Daoy (cell line): Measurements from ENCODE around the gene AMH. TPM values are rescaled to one million over a fixed set of nuclear protein-coding genes. Genes with fewer than 3 reads are reported as not detected.

Experiments used
- DNase-seq: peaks from one replicate; pipeline ENCODE4 v3.0.0-alpha.2; 2015; ENCODE audit warnings: low read depth
- total RNA-seq: library from RNA; depleted of rRNA; stranded (reverse); fragments of >200 nt; shearing (Covaris generic); gene quantifications from 2 replicates; pipeline ENCODE4 v1.2.3, GENCODE V29; 2014

The AMH gene
- total RNA-seq, 1 experiment from 2014 or later, result 0.51 TPM

DNA sequence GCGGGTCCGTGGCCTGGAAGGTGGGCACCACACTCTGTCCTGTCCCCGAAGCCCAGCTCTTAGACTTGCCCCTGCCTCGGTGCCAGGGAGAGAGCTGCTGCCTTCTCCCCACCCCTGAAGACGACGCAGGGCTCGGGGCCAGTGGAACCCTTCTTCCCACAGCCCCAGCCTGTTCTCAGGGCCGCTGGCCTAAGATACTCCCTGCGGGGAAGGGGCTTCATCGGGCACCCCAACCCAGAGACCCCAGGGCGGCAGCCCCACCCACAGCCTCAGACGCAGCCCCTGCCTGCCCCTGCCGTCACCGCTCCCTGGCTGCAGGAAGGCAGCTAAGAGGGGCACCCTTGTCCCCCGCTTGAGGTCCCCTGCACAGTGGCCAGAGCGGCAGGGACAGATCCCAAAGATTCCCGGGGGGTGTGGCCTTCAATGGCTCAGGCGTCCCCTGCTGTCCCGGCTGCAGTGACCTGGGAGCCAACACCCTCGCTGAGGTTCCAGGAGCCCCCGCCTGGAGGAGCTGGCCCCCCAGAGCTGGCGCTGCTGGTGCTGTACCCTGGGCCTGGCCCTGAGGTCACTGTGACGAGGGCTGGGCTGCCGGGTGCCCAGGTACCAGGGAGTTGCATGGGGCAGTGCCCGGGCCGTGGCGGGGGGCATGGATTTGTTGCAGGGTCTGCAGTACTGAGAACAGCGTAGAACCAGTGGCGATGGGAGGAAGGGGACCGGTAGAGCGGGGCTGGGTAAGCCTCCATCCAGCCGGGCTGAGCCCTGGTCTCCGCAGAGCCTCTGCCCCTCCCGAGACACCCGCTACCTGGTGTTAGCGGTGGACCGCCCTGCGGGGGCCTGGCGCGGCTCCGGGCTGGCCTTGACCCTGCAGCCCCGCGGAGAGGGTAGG, 1.0 kb downstream of the AMH start:
- DNase-seq, result peak; percentile 48

DNA sequence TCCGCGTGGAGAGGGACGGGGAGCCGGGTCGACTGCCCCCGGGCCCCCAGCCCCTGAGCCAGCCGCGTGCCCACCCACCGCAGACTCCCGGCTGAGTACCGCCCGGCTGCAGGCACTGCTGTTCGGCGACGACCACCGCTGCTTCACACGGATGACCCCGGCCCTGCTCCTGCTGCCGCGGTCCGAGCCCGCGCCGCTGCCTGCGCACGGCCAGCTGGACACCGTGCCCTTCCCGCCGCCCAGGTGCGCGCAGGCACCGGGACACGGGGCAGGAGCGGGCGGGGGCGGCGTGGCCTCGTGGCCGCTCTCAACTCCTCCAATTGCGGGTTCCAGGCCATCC, 1.6 kb downstream of the AMH start:
- peak; percentile 23 for DNase-seq

DNA sequence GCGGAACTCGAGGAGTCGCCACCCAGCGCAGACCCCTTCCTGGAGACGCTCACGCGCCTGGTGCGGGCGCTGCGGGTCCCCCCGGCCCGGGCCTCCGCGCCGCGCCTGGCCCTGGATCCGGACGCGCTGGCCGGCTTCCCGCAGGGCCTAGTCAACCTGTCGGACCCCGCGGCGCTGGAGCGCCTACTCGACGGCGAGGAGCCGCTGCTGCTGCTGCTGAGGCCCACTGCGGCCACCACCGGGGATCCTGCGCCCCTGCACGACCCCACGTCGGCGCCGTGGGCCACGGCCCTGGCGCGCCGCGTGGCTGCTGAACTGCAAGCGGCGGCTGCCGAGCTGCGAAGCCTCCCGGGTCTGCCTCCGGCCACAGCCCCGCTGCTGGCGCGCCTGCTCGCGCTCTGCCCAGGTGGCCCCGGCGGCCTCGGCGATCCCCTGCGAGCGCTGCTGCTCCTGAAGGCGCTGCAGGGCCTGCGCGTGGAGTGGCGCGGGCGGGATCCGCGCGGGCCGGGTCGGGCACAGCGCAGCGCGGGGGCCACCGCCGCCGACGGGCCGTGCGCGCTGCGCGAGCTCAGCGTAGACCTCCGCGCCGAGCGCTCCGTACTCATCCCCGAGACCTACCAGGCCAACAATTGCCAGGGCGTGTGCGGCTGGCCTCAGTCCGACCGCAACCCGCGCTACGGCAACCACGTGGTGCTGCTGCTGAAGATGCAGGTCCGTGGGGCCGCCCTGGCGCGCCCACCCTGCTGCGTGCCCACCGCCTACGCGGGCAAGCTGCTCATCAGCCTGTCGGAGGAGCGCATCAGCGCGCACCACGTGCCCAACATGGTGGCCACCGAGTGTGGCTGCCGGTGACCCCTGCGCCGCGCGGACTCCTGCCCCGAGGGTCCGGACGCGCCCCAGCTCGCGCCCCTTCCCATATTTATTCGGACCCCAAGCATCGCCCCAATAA, 2.3 kb downstream of the AMH start:
- peak; percentile 49 for DNase-seq

DNA sequence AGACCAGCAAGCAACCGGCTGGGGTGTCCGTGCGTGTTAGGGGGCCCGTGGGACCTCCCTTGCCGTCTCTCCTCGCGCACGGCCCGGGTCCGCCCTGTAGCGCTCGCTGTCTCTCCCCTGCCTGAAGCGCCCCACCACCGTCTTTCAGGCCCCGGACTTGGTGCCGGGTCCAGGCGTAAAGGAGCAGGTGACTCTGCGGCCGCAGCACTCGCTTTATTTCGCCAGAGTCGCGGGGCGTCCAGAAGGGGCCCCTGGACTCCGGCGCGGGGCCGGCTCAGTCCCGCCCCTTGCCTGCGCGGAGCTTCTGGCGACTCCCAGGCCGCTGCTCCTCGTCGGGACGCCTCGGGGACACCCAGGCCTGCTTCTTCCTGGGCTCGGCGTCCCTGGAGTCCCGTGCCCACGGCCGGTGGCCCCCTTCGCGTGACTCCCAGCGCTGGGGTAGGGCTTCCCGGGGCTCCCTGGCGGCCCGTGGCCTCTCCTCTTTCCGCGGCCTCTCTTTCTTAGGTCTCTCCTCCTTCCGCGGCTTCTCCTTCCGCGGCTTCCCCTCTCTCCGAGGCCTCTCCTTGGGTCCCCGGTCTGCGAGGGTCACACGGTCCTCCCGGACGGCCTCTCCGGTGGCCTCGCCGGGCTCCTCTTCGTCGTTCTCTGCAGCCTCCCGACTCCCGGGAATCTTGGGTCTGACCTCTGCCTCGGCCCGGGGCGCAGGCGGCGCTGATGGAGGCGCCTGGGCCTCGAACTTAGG, 3.1 kb downstream of the AMH start:
- peak; percentile 19 for DNase-seq

DNA sequence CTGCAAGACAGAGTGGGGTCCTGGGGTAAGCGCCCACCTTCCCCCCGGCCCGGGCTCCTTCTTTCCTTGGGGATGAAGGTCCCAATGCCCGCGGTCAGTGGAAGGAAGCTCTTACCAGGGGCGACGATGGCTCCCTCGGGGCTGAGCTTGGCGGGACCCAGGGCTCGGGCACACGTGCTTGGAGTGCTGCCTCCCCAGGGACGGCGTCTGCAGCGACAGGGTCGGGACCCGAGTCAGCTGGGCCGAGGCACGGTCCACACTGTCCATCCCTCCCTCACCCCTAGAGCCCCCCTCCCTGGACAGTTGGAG, 3.6 kb downstream of the AMH start:
- peak; percentile 19 for DNase-seq

DNA sequence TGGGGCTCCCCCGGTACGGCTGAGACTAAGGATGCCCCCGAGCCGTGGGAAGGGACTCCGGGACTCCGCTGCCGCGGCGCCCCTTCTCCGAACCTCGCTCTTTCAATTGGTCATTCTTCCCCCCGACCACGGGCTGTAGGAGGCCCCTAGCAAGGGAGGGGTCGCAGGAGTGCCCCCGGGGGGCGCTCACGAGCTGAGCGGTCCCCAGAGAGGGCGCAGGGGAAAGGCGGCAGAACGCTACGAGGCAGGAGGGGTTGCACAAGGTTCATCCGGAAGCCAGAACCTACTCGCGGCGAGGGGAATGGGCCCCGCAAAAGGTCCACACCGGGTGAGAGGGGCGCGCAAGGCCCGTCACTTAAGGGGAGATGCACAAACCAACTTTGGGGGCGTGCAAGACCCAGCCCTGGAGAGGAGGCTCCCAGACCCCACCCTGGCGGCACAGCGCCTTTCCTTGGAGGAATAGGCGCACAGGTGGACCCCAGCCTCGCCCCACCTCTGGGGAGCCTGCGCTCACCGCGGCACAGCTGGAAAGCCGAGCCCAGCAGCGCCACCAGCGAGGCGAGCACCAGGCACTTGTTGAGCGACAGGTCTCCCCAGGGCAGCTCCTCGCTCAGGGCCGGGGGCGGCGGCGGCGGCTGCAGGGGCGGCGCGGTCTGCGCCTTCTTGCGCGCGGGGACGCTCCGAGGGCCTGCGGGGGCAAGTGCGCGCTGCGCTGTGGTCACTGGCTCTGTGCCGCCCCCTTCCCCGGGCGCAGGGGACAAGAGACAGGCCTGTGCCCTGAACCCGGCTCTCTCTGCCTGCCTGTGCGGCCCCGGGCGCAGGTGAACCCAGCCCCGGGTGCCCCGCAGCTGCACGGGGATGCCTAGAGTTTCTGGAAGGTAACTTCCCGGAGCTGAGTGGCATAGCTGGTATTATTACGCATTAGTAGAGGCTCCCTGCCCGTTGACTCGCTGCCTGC, 4.3 kb downstream of the AMH start:
- DNase-seq, result peak; percentile 29

DNA sequence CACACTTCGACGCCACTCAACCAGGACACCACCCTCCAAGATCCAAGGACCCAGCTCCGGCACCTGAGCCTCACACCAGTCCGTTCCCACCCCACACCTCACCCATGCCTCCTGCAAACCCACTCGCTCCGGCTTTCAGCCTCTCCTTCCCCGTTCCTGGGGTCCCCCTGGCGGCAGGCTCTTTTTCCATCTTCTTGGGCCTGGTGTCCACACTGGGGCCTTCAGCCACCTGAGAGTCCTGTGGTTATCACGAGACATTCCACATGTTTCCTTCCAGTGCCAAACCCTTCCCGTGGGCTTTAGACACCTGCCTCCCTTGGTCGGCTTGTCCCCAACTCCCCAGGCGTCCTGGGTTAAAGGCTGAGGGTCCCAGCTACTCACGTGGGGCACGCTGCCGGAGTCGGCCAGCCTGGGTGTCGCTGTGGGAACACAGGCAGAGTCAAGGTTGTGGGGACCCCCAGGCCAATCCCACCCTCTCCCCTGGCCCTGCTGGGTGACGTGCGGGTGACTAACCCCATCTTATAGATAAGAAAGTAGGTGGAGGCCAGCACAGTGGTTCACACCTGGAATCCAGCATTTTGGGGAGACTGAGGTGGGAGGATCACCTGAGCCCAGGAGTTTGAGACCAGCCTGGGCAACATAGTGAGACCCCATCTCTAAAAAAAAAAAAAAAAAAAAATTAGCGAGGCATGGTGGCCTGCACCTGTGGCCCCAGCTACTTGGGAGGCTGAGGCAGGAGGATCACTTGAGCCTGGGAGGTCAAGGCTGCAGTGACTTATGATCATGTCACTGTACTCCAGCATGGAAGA, 5.1 kb downstream of the AMH start:
- peak; percentile 31 for DNase-seq

DNA sequence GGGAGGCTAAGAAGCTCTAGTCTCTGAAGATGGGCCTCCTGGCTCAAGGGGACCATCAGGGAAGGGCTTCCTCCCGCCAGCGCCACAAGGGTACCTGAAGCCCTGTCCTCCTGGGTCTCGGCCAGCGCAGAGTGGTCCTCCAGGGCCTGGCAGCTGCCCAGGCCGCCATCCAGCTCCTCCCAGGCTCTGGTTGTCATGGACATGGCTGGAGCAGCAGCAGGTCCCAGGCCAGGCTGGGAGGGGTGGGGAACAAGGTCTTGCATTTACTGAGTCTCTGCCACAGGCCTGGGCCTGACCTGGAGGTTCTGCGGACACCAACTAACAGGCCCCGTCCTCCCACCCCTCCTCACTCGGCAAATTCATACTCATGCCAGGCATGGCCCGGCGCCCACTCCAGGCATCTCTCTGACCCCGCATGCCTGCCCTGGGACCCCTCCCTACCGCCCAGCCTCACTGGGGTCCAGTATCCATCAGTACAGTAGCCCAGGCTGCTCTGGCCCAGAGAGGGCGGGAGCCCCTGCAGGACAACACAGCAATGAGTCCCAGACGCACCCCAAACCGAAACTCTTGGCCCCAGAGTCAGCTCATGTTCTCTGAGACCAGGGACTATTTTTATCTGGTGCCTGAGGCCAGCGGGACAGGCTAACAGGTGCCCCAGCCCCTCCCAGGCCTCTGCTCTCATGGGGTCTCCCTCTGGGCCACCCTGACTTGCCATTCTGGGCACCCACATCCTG, 6.2 kb downstream of the AMH start:
- DNase-seq, result peak; percentile 6

DNA sequence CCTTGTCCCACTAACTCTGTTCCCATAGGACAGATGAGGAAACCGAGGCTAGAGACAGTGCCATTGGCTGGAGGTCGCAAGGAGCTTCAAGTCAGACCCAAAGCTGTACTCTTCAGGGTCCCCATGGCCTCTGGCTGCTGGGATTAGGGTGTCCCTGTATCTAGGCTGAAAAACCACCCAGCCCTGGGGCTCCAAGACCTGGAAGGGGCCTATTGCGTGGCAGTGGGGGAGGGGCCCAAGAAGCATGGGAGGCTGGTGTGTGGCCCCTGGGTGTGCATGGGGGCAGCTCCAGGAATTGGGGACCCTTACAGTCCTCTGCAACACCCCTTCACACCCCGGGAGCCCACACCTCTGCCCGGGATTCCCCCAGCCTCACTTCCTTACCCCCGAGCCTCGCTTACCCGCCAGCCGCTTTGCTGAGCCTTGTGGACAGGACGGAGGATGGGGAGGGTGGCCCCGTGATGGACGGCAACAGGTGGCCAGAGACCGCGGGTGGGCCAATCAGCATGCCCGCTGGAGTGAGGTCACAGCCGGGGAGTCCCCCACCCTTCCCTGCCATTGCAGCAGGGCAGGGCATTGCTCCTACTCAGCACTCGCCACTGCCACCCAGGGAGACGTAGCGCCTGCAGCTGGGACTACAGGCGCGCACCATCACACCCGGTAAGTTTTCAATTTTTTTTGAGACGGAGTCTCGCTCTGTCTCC, 7.0 kb downstream of the AMH start, which contains the start of gene JSRP1:
JSRP1 (minus strand) TSS at position 436 of the 704 bp plus-strand sequence. CDS start 1,103 bp downstream, outside the sequence.
- DNase-seq, result peak; percentile 7

DNA sequence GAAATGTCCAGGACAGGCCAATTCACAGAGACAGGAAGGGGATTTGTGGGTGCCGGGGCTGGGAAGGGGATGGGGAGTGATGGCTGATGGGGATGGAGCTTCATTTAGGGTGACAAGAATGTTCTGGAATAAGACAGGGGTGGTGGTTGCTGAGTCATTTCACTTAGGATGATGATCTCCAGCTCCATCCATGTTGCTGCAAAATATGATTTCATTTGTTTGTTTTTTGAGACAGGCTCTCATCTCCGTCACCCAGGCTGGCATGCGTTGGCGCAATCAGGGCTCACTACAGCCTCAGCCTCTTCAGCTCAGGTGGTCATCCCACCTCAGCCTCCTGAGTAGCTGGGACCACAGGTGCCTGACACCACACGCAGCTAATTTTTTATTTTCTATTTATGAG, 10.2 kb downstream of the AMH start:
- DNase-seq, result no peak

DNA sequence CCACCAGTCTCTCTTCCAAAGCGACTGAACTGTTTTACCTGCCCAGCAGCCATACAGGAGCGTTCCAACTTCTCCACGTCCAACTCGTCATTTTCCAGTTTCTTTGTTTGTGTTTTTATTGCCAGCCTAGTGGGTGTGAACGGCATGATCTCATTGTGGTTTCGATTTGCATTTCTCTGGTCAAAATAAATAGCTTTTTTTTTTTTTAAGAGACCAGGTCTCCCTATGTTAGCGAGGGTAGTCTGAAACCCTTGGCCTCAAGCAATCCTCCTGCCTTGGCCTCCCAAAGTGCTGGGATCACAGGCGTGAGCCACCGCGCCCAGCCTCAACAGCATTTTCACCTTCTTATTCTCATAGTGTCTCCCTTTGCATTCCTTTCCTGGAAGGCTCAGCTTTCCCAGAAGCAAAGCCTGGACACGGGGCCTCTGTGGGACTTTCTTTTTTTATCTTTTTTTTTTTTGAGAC, 11.2 kb downstream of the AMH start:
- DNase-seq, result no peak

DNA sequence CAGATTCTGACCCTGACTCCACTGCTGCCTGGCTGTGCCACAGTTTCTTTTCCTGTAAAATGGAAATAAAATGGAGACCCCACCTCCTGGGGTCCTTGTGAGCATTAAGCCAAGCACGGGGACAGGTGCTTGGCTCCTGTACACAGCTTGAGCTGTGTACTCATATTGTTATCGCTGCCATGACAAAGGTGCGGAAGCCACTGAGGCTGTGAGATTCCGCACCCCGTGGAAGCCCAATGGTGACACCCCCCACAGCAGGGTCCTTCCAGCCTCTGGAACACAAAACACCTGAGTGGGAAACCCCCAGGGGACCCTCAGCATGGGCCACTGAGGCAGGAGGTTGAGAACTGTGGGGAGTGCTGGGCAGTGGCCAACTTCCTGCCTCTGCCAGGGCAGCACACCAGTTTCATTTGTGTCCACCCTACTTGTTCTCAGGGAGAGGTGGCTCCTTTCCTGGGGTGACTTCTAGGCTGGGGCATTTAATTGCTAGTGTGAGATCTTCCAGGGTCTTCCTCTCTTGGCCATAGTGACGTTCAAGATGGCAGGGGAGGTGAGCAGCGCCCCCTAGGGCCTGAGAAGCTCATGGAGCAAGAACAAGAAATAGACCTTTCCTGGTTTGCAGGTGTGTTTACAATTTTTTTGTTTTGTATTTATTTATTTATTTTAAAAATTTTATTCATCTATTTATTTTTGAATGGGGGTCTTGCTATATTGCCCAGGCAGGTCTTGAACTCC, 12.5 kb downstream of the AMH start:
- no peak for DNase-seq

DNA sequence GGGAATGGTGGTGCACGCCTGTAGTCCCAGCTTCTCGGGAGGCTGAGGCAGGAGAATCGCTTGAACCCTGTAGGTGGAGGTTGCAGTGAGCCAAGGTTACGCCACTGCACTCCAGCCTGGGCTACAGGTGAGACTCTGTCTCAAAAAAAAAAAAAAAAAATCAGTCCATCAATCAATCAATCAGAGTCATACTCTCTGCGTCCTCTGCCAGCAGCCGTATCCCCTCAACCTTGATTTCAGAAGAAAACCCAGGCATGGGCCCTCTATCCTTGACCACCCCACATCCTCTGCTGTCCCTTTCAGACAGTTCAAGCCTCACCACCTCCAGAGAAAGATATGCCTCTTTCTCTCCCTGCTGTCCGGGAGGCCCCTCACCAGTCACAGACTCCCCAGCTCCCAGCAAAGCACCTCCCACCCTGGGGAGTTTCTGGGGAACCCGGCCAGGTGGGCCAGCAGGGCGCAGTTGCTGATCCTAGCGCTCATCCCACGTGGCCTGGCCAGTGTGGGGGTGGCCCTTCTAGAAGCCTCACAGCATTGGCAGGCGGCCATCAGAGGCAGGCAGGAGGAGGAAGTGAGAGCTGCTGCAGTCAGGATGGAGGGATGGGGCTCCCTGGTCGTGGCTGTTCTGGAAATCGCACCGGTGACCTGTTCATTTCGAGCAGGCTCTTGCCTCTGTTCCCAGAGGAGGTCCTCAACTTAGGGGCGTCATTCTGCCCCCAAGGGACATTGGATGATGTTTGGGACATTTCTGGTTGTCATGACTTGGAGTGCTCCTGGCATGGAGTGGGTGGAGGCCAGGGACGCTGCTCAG, 17.3 kb downstream of the AMH start:
- peak; percentile 90 for DNase-seq

DNA sequence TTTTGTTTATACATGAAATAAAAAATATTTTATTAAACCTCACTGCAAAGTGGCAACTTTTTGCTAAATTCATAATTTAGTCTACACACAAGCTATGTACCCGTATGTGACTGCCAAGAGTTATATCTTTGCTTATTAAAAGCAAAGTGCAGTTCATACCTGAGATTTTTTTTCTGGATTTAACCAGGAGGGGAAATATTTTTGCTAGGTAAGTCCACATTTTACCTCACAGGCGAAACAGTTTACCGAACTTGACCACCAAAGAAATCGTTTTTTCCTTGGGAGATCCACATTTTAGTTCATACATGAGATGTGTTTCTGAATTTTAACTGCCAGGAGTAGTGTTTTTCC, 19.3 kb downstream of the AMH start:
- DNase-seq, result no peak

DNA sequence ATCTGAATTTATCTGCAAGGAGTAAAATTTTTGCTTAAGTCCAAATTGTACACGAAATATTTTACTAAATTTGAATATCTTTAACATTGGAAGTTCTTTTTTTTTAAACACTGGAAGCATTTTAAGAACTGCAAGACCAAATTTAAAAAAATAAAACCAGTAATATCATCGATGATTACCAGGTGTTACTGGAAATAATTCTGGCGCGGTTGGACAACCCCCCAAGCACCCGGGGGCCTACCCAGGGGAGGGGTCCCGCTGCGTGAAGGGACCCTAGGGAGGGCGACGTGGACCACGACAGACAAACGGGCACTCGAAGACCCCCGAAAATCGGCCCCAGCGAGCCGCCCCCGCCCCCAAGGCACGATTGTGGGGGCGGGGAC, 19.7 kb downstream of the AMH start:
- no peak for DNase-seq

DNA sequence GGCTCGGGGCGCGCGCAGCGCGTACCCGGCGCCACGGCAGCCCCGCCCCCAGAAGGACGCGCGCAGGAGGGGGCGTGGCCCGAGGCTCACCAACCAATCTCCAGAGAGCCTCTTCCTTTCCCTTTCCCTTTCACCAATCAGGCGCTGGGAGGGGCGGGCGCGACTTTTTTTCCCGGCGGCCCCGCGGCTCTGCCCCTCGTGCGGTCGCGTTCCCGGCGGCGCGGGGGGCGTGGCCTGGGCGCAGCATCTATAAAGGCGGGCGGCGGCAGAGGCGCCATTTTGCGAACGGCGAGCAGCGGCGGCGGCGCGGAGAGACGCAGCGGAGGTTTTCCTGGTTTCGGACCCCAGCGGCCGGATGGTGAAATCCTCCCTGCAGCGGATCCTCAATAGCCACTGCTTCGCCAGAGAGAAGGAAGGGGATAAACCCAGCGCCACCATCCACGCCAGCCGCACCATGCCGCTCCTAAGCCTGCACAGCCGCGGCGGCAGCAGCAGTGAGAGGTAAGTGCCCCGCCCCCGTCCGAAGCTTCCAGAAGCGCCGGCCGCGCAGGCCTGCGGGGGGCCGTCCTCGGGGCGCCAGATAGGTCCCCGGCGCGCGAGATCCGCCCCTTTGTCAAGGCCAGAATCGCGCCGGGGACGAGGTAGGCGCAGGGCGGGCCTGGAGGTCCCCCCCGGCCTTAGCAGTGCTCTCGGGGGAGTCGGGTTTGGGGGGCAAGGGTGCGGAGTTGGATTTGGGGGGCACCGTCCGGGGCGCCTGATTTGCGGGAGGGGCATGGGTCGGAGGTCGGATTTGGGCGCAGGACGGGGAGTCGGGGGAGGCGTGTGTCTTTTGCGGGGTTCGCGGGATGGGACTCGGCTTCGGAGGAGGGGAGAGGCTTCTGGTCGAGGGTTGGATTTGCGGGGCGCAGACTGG, 20.4 kb downstream of the AMH start:
- peak; percentile 97 for DNase-seq
